Kidney epithelial cell (primary cell): ENCODE measurements around the gene ARHGEF7. TPM values are rescaled to one million over a fixed set of nuclear protein-coding genes. Genes with fewer than 3 reads are reported as not detected.

Experiments used
- DNase-seq: peaks from one replicate; pipeline ENCODE4 v3.0.0-alpha.2; 2010; ENCODE audit warnings: low read depth
- H3K27me3 ChIP-seq: 2 replicates; pipeline ENCODE4 v1.6.0; 2011; ENCODE audit warnings: low read length; ENCODE audit not compliant: control insufficient read depth, insufficient read depth
- H3K36me3 ChIP-seq: 2 replicates; pipeline ENCODE4 v1.5.1; 2011; ENCODE audit warnings: low read length; ENCODE audit not compliant: control insufficient read depth, insufficient read depth
- H3K4me3 ChIP-seq: 2 replicates; pipeline ENCODE4 v1.5.1; 2011; ENCODE audit warnings: low read depth, mild to moderate bottlenecking, control low read depth, low read length
- total RNA-seq: library from RNA; depleted of rRNA; stranded (reverse); fragments of >200 nt; gene quantifications from 2 replicates; pipeline ENCODE4 v1.2.3, GENCODE V29; 2015
- TF ChIP-seq, protein P1 (sequence below): IDR thresholded peaks from 2 replicates; pipeline ENCODE4 v1.5.1; 2011; ENCODE audit warnings: mild to moderate bottlenecking, moderate library complexity, low read length, control low read depth, inconsistent platforms; ENCODE audit not compliant: insufficient read depth, poor library complexity, severe bottlenecking

Gene ARHGEF7
- total RNA-seq, 1 donor from 2014 or later = 32.4 TPM

DNA sequence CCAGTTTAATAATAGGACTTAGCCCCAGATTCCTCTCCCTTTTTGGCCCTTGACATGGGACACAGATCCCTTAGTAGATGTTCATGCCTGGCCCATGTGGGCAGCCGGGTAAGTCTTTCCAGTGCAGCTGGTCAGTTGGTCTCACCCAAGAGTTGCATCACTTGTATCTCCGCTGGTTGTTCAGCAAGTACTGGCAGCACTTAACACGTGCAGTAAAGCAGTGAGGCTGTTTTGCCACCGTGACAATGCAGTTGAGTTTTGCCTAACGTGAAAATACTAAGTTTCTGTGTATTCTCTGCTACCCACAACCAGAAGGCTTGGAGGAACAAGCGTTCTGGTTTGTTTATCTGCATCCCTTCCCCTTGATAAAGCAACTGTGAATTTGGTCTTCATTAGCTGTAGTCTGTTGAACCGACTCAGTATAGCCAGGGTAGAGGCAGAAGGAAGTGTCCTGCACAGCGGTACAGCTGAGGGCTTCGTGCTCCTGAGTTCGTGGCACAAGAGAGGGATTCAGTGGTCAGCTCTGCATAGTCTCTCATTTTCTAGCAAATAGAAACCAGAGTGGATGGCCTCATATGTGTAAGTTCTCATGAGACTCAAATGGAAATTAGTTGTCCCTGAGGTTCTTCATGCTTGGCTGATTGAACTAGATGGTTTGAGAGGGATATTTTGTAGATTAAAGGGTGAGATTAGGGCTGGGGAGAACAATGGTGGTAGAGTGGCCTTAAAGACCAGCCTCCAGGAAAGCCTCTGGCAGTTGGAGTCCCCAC is 50.3 kb downstream of the ARHGEF7 start:
- no peak overlapping the region for H3K4me3 ChIP-seq
- TF ChIP-seq, protein P1, sequence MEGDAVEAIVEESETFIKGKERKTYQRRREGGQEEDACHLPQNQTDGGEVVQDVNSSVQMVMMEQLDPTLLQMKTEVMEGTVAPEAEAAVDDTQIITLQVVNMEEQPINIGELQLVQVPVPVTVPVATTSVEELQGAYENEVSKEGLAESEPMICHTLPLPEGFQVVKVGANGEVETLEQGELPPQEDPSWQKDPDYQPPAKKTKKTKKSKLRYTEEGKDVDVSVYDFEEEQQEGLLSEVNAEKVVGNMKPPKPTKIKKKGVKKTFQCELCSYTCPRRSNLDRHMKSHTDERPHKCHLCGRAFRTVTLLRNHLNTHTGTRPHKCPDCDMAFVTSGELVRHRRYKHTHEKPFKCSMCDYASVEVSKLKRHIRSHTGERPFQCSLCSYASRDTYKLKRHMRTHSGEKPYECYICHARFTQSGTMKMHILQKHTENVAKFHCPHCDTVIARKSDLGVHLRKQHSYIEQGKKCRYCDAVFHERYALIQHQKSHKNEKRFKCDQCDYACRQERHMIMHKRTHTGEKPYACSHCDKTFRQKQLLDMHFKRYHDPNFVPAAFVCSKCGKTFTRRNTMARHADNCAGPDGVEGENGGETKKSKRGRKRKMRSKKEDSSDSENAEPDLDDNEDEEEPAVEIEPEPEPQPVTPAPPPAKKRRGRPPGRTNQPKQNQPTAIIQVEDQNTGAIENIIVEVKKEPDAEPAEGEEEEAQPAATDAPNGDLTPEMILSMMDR = no peak
- no peak for DNase-seq
- H3K27me3 ChIP-seq = no peaks in the 10 kb centered on the region
- no peaks in the 10 kb centered on the region for H3K36me3 ChIP-seq

DNA sequence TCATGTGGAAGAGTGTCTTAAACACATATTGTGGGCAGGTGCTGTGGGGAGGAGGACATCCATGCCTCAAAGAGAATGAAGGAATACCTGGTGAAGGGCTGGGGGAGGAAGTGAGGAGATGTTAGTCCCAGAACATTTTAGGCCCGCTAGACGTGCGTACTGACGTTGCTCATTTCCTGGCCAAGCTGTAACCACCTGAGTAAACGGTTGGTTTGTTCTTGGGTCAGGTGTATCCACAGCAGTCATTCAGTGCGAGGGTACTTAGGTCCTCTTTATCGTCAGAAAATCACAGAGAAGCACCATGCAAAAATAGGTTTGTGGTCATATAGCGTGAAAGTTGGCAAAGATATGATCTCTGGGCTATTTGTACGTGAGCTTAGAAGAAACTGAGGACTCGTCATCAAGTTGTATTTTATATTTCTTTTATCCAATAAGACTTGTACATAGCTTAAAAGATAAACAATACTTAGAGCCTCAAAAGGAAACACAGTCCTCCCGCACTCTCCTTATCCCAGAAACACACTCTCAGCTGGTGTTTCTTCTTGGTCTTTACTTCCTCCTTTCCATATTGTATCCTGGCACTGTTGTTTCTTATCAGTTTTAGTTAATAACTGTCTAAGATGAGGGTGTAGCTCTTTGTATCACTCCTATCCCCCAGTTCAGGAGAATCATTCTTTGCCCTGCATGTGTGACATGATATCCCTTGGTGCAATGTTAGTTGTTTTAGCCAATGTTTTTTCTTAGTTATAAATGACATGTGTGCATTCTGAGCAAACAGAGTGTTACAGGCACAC is 52.0 kb downstream of the ARHGEF7 start:
- no peaks in the 10 kb centered on the region for H3K27me3 ChIP-seq
- H3K36me3 ChIP-seq = no peaks in the 10 kb centered on the region
- TF ChIP-seq, protein P1 = no peak
- H3K4me3 ChIP-seq = no peak overlapping the region
- no peak for DNase-seq

DNA sequence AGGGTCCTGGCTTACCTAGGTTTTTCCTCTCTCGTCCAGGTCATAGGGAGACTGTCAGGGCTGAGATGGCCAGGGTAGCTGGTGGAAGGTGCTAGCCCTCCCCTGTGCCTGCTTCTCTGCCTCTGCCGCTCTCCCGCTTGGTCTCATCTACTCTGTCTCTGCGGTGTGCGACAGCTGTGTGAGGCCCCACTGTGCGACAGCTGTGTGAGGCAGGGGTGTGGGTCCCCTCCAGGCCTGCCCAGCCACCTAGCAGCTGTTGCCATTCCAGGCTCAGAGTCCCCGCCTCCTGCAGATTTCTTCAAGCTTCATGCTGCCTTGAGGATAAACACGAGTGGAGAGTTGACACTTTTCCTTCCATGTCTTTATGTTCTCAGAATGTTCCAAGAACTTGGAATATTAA is 53.0 kb downstream of the ARHGEF7 start:
- TF ChIP-seq, protein P1 = no peak
- no peaks in the 10 kb centered on the region for H3K27me3 ChIP-seq
- no peaks in the 10 kb centered on the region for H3K36me3 ChIP-seq
- no peak overlapping the region for H3K4me3 ChIP-seq
- no peak for DNase-seq

DNA sequence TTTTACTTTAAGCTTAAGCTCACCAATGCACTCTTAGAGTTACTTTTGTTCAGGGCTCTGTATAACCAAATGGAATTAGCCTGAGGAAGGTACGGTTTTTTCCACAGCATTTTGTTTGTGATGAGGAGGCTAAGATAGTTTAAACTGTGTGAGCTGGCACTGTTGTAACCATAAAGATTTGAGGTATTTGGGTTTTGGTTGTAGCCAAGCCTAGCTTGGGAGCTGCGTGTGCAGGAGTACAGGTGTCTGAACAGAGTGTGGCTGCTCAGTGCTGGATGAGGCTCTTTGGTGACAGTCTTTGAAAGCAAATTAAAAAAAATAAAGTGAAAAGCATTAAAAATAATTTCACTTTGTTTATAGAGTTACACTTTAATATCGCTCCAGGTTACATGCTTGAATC is 56.0 kb downstream of the ARHGEF7 start:
- TF ChIP-seq, protein P1 = no peak
- Histone ChIP-seq H3K4me3 (no peak overlapping the region), H3K27me3 (no peaks in the 10 kb centered on the region), H3K36me3 (no peaks in the 10 kb centered on the region)
- DNase-seq = no peak

DNA sequence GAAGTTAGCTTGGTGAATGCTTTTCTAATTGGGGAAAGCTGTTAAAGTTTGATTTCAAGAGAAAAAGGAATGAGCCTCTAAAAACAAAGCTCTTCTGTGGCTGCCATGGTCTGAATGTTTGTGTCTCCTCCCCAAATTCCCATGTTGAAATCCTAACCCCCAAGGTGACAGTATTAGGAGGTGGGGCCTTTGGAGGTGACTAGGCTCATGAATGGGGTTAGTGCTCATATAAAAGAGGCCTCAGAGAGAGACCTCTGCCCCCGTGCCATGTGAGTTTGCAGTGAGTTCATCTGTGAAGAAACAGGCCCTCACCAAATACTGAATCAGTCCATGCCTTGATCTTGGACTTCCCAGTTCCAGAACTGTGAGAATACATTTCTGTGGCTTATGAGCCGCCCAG is 56.5 kb downstream of the ARHGEF7 start:
- DNase-seq = no peak
- H3K36me3 ChIP-seq = no peaks in the 10 kb centered on the region
- TF ChIP-seq, protein P1 = no peak

More for the DNA sequence above, 56.5 kb downstream of the ARHGEF7 start:
- Histone ChIP-seq H3K4me3 (no peak overlapping the region), H3K27me3 (no peaks in the 10 kb centered on the region)
